GM12874 (cell line): Measurements from ENCODE around the gene DCAF5.

ENCODE experiments used
- CTCF ChIP-seq: IDR thresholded peaks from 2 replicates; pipeline ENCODE4 v1.5.1; 2011; ENCODE audit warnings: low read depth, mild to moderate bottlenecking, control low read depth, low read length, moderate library complexity; ENCODE audit not compliant: insufficient read depth

DCAF5 gene

GRCh38 chr14:69064596-69064995, 88.3 kb downstream of the DCAF5 start:
- no peak for TF ChIP-seq CTCF

GRCh38 chr14:69059658-69060623, 93.0 kb downstream of the DCAF5 start:
- no peak for TF ChIP-seq CTCF

GRCh38 chr14:69055999-69056788, 96.7 kb downstream of the DCAF5 start:
- no peak for TF ChIP-seq CTCF

GRCh38 chr14:69055125-69055524, 97.8 kb downstream of the DCAF5 start:
- TF ChIP-seq CTCF, result no peak

- TF ChIP-seq CTCF, result no peak
Measured at GRCh38 chr14:69054030-69054429, 98.9 kb downstream of the DCAF5 start.

GRCh38 chr14:69052181-69052601, 100.7 kb downstream of the DCAF5 start:
- no peak for TF ChIP-seq CTCF
